GM13977 (cell line): Measurements from ENCODE around the gene CDH4.

Experiments used
- DNase-seq: peaks from one replicate; pipeline ENCODE4 v3.0.0; 2012; ENCODE audit warnings: low spot score
- CTCF ChIP-seq: IDR thresholded peaks from 2 replicates; pipeline ENCODE4 v1.5.1; 2012; ENCODE audit warnings: mild to moderate bottlenecking, control low read depth; ENCODE audit not compliant: insufficient read depth; ENCODE audit errors: extremely low read depth, missing control alignments
- in situ Hi-C: fragments of 300-500 bp; cut with MboI; formaldehyde crosslinking; loops from one replicate; pipeline ENCODE4 v1.12.0; 2022; ENCODE audit warnings: low sequenced_read_pairs, low pct_unique_long_range_greater_than_20kb, mixed read lengths, inconsistent platforms; ENCODE audit not compliant: unreplicated experiment

CDH4 gene

GRCh38 chr20:61621852-61622251 is 369.8 kb downstream of the CDH4 start:
- TF ChIP-seq CTCF = no peak
- in situ Hi-C loops = no loop called here
- no peak for DNase-seq

GRCh38 chr20:61623451-61623850 is 371.4 kb downstream of the CDH4 start:
- no peak for TF ChIP-seq CTCF
- in situ Hi-C loops = no loop called here
- no peak for DNase-seq

- no peak for DNase-seq
- in situ Hi-C loops = no loop called here
- no peak for TF ChIP-seq CTCF
Observed at GRCh38 chr20:61625246-61625645, 373.2 kb downstream of the CDH4 start.

DNA sequence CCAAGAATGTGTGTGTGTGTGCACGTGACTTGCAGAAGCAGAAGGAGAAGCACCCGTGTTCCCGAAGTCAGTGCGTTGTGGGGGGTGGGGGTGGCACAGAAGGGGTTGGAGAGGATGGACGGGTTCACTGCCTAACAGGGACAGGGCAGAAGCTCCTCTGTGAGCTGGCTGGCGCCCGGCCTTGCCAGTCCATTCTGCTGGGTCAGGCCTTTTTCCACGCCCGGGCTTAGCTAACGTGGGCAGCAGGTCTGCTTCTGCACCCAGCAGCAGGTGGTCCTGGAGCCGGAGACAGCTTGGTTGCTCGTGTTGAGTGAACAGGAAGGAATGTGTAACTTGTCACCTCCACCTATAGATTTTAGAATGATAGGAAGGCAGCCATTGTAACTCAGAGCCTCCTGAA is 374.4 kb downstream of the CDH4 start:
- TF ChIP-seq CTCF = no peak
- in situ Hi-C loops = no loop called here
- DNase-seq = no peak

DNA sequence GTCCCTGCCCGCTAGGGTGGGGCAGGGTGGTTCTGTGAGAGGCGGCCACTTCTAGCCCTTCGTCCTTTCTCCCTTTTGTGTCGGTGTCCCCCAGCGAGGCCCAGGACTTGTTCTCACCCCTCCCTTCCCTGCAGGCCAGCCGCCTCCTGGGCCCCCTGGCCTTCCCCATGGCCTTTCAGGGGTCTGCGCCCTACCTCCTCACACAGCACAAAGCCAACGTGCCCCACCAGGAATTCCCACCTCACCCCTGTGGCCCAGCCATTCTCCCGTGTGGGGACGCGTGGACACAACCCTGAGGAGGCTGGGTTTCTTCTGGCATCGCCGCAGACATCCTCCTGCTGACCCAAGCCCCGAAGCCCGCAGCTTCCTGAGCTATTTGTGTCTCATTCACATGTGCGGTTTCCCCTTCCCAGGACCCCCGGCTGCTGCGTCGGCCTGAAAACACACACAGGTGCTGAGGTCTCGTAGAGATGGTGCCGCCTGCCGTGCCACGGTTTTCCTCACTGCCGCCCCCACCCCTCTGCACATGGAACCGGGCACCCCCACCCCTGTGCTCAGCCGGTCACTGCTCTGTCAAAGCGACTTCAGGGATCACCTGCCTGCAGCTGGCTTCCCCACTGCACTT is 375.8 kb downstream of the CDH4 start:
- no peak for TF ChIP-seq CTCF
- in situ Hi-C loops = no loop called here
- DNase-seq = no peak

DNA sequence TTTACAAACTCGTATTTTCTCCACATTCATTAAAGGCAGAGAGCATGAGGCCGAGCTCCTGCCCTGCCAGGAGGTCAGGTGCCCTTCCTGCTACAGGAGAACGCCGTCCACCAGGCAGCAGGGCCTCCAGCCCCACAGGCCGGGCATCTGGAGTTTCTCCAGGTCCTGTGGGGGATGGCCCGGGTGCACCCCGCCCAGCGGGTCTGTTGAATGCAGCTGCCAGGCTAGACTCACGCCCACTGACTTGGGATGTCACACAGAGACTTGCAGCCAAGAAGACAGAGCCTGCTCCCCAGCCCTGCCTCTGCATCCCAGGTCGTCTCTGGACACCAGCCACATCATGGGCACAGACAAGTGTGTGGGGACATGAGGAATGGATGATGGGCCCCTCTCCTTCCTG is 376.4 kb downstream of the CDH4 start:
- no peak for DNase-seq
- no peak for TF ChIP-seq CTCF
- in situ Hi-C loops = no loop called here

DNA sequence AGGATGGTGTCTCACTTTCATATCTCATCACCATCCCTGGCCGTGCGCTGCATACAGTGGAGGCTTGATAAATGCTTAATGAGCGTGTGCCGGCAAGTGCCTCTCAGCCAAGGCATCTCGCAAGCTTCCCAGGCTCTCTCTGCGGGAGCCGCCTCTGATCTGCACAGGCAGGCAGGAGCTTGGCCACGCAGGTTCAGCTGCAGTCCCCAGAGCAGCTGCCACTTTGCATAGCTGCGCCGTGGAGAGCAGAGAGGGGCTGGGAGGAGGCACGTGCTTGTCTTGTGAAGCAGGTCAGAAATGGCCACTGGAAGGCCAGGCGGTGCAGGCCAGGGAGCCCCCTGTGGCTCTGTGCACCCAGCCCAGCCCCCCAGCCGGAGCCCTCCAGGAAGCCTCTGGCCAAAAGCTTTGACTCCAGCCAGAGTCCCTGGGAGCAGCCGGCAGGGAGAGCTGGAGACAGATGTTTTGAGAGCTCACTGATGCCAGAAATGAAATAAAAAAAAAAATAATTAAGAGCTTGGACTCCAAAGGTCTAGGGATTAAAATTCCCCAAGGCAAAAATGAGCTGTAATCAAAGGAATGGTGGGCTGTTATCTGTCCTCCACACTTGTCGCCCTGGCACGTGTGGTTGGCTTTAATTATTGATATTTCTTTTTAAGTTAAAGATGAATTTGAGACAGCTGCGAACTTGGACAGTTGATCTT is 377.0 kb downstream of the CDH4 start:
- TF ChIP-seq CTCF = no peak
- no peak for DNase-seq
- in situ Hi-C loops = no loop called here
